GM21526 (cell line): ENCODE data around the gene TSHZ2.
"Not testable (repeated sequence)": the region's sequence is repeated elsewhere in the genome, so short reads cannot be mapped to it uniquely, and the experiment has no call there.

Source experiments
- ATAC-seq: cut with Tn5 transposase; IDR thresholded peaks from one replicate; pipeline ENCODE4 v1.9.1; 2021; ENCODE audit warnings: moderate library complexity; ENCODE audit not compliant: unreplicated experiment, low FRiP score

Gene TSHZ2

GRCh38 chr20:53423587-53424146 lies 451.5 kb downstream of the TSHZ2 start:
- ATAC-seq, result no peak

- ATAC-seq, result no peak
Observed at GRCh38 chr20:53425481-53425880, 453.3 kb downstream of the TSHZ2 start.

GRCh38 chr20:53425941-53426340 lies 453.8 kb downstream of the TSHZ2 start:
- no peak for ATAC-seq

- no peak for ATAC-seq
Observed at GRCh38 chr20:53426766-53427312, 454.7 kb downstream of the TSHZ2 start.

GRCh38 chr20:53427951-53428350 lies 455.8 kb downstream of the TSHZ2 start:
- ATAC-seq, result no peak

- ATAC-seq, result no peak
Observed at GRCh38 chr20:53428588-53428987, 456.4 kb downstream of the TSHZ2 start.

- no peak for ATAC-seq
Observed at GRCh38 chr20:53428996-53429395, 456.8 kb downstream of the TSHZ2 start.

GRCh38 chr20:53434662-53435061 lies 462.5 kb downstream of the TSHZ2 start:
- no peak for ATAC-seq

- ATAC-seq, result not testable (repeated sequence)
Observed at GRCh38 chr20:53436927-53437326, 464.8 kb downstream of the TSHZ2 start.

GRCh38 chr20:53438368-53438767 lies 466.2 kb downstream of the TSHZ2 start:
- no peak for ATAC-seq

- ATAC-seq, result no peak
Observed at GRCh38 chr20:53439046-53439445, 466.9 kb downstream of the TSHZ2 start.

- ATAC-seq, result no peak
Observed at GRCh38 chr20:53439616-53440015, 467.5 kb downstream of the TSHZ2 start.

- no peak for ATAC-seq
Observed at GRCh38 chr20:53444401-53445149, 472.4 kb downstream of the TSHZ2 start.

- ATAC-seq, result no peak
Observed at GRCh38 chr20:53445321-53445731, 473.2 kb downstream of the TSHZ2 start.

- ATAC-seq, result no peak
Observed at GRCh38 chr20:53445932-53446331, 473.8 kb downstream of the TSHZ2 start.

- ATAC-seq, result no peak
Observed at GRCh38 chr20:53447316-53447715, 475.2 kb downstream of the TSHZ2 start.

- ATAC-seq, result no peak
Observed at GRCh38 chr20:53448426-53448825, 476.3 kb downstream of the TSHZ2 start.

GRCh38 chr20:53448875-53449274 lies 476.7 kb downstream of the TSHZ2 start:
- no peak for ATAC-seq

- ATAC-seq, result no peak
Observed at GRCh38 chr20:53453076-53453475, 480.9 kb downstream of the TSHZ2 start.

GRCh38 chr20:53454675-53455276 lies 482.6 kb downstream of the TSHZ2 start:
- ATAC-seq, result no peak

- ATAC-seq, result no peak
Observed at GRCh38 chr20:53463101-53463972, 491.2 kb downstream of the TSHZ2 start.
